Panc1 (cell line): ENCODE data around the gene NAPA. TPM values are rescaled to one million over a fixed set of nuclear protein-coding genes. Genes with fewer than 3 reads are reported as not detected.

Experiments used
- ATAC-seq: fragments of 200-7000 bp; cut with Tn5 transposase; 2 replicates; pipeline ENCODE4 v1.9.1; 2020; ENCODE audit warnings: mild to moderate bottlenecking, moderate library complexity
- BruUV-seq: library from RNA; stranded (reverse); fragments of 400-500 nt; replicated peaks from 2 replicates; lab custom pipeline; 2021; lab: Mats Ljungman, UMichigan
- CTCF ChIA-PET: fragments of 300-600 bp; sonication (Branson Sonifier 250); formaldehyde crosslinking; loops from one replicate; lab custom pipeline; 2022; ENCODE audit warnings: antibody characterized with exemption; lab: Charles Lee
- POLR2A ChIA-PET: fragments of 300-600 bp; sonication (Branson Sonifier 250); formaldehyde crosslinking; loops from one replicate; lab custom pipeline; 2022; ENCODE audit warnings: antibody characterized with exemption; lab: Charles Lee
- DNase-seq: peaks from one replicate; pipeline ENCODE4 v3.0.0-alpha.2; 2010; ENCODE audit warnings: low read depth, low spot score
- H3K27ac ChIP-seq: 2 replicates; pipeline ENCODE4 v1.5.1; 2011; ENCODE audit warnings: mild to moderate bottlenecking, low read length, inconsistent platforms
- H3K27me3 ChIP-seq: fragments of 200-500 bp; sonication (Bioruptor generic); 2 replicates; pipeline ENCODE4 v1.6.0; 2014; ENCODE audit warnings: low read length, inconsistent platforms; ENCODE audit not compliant: control insufficient read depth, insufficient read depth
- H3K36me3 ChIP-seq: fragments of 200-500 bp; sonication (Bioruptor generic); 2 replicates; pipeline ENCODE4 v1.5.1; 2014; ENCODE audit warnings: inconsistent platforms, mild to moderate bottlenecking, low read length, moderate library complexity; ENCODE audit not compliant: control insufficient read depth, insufficient read depth
- H3K4me1 ChIP-seq: 2 replicates; pipeline ENCODE4 v1.5.1; 2011; ENCODE audit warnings: inconsistent platforms, mild to moderate bottlenecking, low read length, moderate library complexity; ENCODE audit not compliant: control insufficient read depth, insufficient read depth
- H3K4me3 ChIP-seq, 2 experiments: 2 replicates each; pipeline ENCODE4 v1.5.1; 2011 to 2012; ENCODE audit warnings: low read depth in 2 of 2, low read length in 2 of 2, mild to moderate bottlenecking in 2 of 2, inconsistent platforms in 1 of 2, moderate library complexity in 1 of 2
- H3K9me3 ChIP-seq: fragments of 200-500 bp; sonication (Bioruptor generic); 2 replicates; pipeline ENCODE4 v1.5.1; 2014; ENCODE audit warnings: low read depth, mild to moderate bottlenecking, inconsistent platforms, low read length, moderate library complexity; ENCODE audit not compliant: control insufficient read depth, insufficient read depth
- POLR2AphosphoS5 ChIP-seq: IDR thresholded peaks from 2 replicates; pipeline ENCODE4 v1.6.1; 2012; ENCODE audit warnings: mild to moderate bottlenecking, low read depth, low read length, moderate library complexity
- SIN3A ChIP-seq: IDR thresholded peaks from 2 replicates; pipeline ENCODE4 v1.6.1; 2012; ENCODE audit warnings: low read depth, mild to moderate bottlenecking, low read length, moderate library complexity, borderline replicate concordance; ENCODE audit not compliant: insufficient read depth
- TCF7L2 ChIP-seq: IDR thresholded peaks from 2 replicates; pipeline ENCODE4 v1.6.1; 2011; ENCODE audit warnings: mild to moderate bottlenecking, low read depth, low read length, inconsistent platforms
- in situ Hi-C: cut with HindIII; loops from 2 replicates; pipeline ENCODE4 v1.10.0; 2016; ENCODE audit warnings: low sequenced_read_pairs, low pct_unique_long_range_greater_than_20kb
- intact Hi-C: fragments of 100-400 bp; cut with micrococcal nuclease; formaldehyde crosslinking; loops from one replicate; pipeline ENCODE4 v1.10.0; 2022; ENCODE audit not compliant: unreplicated experiment
- total RNA-seq: library from RNA; stranded (reverse); gene quantifications from one replicate; pipeline ENCODE4 v1.2.1, GENCODE V29; 2021; ENCODE audit not compliant: unreplicated experiment
- TF ChIP-seq, protein P1 (sequence below): fragments of 450-650 bp; IDR thresholded peaks from 2 replicates; pipeline ENCODE4 v1.5.1; 2017; ENCODE audit warnings: mild to moderate bottlenecking
- TF ChIP-seq, protein P2 (sequence below), 2 experiments: IDR thresholded peaks; 2 replicates each; pipeline ENCODE4 v1.6.1; 2011 to 2012; ENCODE audit warnings: low read depth in 2 of 2, control low read depth in 1 of 2, low read length in 1 of 2, mild to moderate bottlenecking in 1 of 2, moderate library complexity in 1 of 2; ENCODE audit not compliant: insufficient read depth in 1 of 2

The NAPA gene
- total RNA-seq, 1 experiment from 2014 or later, result 71.0 TPM

GRCh38 chr19:47492137-47492533 is 22.7 kb downstream of the NAPA start:
- Histone ChIP-seq H3K4me3 (no peak overlapping the region), H3K4me1 (no peaks in the 10 kb centered on the region; the same call in 1 of the 2 replicates), H3K36me3 (no peaks in the 10 kb centered on the region), H3K27me3 (no peaks in the 10 kb centered on the region), H3K9me3 (no peaks in the 10 kb centered on the region), H3K27ac (no peak overlapping the region)
- ChIA-PET CTCF (no interaction called here), POLR2A (no interaction called here)
- intact Hi-C loops (no loop called here), in situ Hi-C loops (no loop called here)
- DNase-seq (no peak), ATAC-seq (no peak)
- no TSS peak for BruUV-seq
- no peak for TF ChIP-seq TCF7L2
- TF ChIP-seq, protein P1, sequence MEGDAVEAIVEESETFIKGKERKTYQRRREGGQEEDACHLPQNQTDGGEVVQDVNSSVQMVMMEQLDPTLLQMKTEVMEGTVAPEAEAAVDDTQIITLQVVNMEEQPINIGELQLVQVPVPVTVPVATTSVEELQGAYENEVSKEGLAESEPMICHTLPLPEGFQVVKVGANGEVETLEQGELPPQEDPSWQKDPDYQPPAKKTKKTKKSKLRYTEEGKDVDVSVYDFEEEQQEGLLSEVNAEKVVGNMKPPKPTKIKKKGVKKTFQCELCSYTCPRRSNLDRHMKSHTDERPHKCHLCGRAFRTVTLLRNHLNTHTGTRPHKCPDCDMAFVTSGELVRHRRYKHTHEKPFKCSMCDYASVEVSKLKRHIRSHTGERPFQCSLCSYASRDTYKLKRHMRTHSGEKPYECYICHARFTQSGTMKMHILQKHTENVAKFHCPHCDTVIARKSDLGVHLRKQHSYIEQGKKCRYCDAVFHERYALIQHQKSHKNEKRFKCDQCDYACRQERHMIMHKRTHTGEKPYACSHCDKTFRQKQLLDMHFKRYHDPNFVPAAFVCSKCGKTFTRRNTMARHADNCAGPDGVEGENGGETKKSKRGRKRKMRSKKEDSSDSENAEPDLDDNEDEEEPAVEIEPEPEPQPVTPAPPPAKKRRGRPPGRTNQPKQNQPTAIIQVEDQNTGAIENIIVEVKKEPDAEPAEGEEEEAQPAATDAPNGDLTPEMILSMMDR, result no peak
- no peak for TF ChIP-seq POLR2AphosphoS5
- no peak for TF ChIP-seq SIN3A
- TF ChIP-seq, protein P2, sequence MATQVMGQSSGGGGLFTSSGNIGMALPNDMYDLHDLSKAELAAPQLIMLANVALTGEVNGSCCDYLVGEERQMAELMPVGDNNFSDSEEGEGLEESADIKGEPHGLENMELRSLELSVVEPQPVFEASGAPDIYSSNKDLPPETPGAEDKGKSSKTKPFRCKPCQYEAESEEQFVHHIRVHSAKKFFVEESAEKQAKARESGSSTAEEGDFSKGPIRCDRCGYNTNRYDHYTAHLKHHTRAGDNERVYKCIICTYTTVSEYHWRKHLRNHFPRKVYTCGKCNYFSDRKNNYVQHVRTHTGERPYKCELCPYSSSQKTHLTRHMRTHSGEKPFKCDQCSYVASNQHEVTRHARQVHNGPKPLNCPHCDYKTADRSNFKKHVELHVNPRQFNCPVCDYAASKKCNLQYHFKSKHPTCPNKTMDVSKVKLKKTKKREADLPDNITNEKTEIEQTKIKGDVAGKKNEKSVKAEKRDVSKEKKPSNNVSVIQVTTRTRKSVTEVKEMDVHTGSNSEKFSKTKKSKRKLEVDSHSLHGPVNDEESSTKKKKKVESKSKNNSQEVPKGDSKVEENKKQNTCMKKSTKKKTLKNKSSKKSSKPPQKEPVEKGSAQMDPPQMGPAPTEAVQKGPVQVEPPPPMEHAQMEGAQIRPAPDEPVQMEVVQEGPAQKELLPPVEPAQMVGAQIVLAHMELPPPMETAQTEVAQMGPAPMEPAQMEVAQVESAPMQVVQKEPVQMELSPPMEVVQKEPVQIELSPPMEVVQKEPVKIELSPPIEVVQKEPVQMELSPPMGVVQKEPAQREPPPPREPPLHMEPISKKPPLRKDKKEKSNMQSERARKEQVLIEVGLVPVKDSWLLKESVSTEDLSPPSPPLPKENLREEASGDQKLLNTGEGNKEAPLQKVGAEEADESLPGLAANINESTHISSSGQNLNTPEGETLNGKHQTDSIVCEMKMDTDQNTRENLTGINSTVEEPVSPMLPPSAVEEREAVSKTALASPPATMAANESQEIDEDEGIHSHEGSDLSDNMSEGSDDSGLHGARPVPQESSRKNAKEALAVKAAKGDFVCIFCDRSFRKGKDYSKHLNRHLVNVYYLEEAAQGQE (IDR thresholded peaks at IDR 0.05; ENCODE audit: insufficient read depth in 1 of 2, low read depth in 2 of 2, low read length in 1 of 2), result no peak

- intact Hi-C loops (no loop called here), in situ Hi-C loops (no loop called here)
- H3K9me3 ChIP-seq, result no peaks in the 10 kb centered on the region
- ATAC-seq (no peak), DNase-seq (no peak)
- no peaks in the 10 kb centered on the region for H3K36me3 ChIP-seq
- H3K4me3 ChIP-seq, result no peak overlapping the region
- CTCF ChIA-PET, result no interaction called here
- no TSS peak for BruUV-seq
- TF ChIP-seq POLR2AphosphoS5, result no peak
- TF ChIP-seq TCF7L2, result no peak
- no peak for TF ChIP-seq SIN3A
- TF ChIP-seq, protein P1, result no peak
- TF ChIP-seq, protein P2 (IDR thresholded peaks at IDR 0.05; ENCODE audit: insufficient read depth in 1 of 2, low read depth in 2 of 2, low read length in 1 of 2), result no peak
- no peaks in the 10 kb centered on the region; the same call in 1 of the 2 replicates for H3K4me1 ChIP-seq
- POLR2A ChIA-PET, result no interaction called here
- H3K27me3 ChIP-seq, result no peaks in the 10 kb centered on the region
- H3K27ac ChIP-seq, result no peak overlapping the region
Observed at GRCh38 chr19:47491358-47492136, 23.3 kb downstream of the NAPA start.
